ENCODE data around the gene MPL. TPM values are rescaled to one million over a fixed set of nuclear protein-coding genes. Genes with fewer than 3 reads are reported as not detected.

The MPL gene
- total and polyA plus RNA-seq, 2 of the 8 experiments (the other 6 are each of a cell fraction or from before 2014, with no cell fraction given) = 0.08 TPM; not detected in 1

DNA sequence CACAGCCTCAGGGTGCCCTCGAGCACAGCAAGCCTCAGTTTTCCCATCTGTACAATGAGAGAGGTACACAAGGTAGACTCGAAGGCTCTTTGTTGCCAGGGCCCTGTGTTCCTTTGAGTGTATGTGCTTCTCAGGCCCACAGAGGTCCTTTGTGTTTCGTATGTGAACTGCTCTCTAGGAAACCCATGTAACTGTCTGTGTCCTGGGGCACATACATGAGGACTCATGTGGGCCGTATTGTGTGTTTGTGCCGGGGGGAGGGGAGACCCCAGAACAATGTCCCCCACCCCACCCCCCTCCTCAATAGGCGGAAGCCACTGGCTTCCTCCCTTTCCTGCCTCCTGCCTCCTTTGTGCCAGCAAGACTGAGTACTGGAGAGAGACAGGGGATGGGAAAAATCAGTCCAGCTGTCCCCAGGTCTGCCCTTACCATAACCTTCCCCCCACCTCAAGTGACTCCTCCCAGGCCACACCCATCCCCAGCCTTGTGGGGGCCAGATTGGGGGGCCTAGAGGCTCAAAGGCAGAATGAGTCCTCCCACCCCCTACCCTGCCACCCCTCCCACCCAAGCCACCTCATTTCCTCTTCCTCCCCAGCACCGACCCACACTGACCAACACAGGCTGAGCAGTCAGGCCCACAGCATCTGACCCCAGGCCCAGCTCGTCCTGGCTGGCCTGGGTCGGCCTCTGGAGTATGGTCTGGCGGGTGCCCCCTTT lies 37.1 kb upstream of the MPL start, which contains the start of gene TIE1:
Gene TIE1 (plus strand): TSS at position 605 of the 717 bp plus-strand sequence. CDS start 90 bp downstream, at position 695.
- H3K4me3 ChIP-seq (ENCODE audit: extremely low read depth in 1 of 4, insufficient read depth in 2 of 4, low read depth in 3 of 4, low read length in 4 of 4) = no peak within 1 kb of the TSS
- POLR2A ChIA-PET (ENCODE audit: partially characterized antibody) = interaction anchor here (1.1 kb wide), 1 partner anchor 24 kb away, joined by 4 read pairs; no protein-coding TSS in a partner anchor
- DNase-seq (ENCODE audit: low read depth in 1 of 2, low spot score in 2 of 2) (no peak), FAIRE-seq (no peak)
- no peak within 1 kb of the TSS for H2BK120ac ChIP-seq (replicated peaks; ENCODE audit: low read depth, low read length)
- H2BK12ac ChIP-seq (ENCODE audit: low read depth, low read length) = peak within 1 kb of the TSS; percentile 71; the same call in 1 of the 2 replicates
- H2AFZ ChIP-seq (ENCODE audit: low read length) = no peak within 1 kb of the TSS
- H4K5ac ChIP-seq (ENCODE audit: insufficient read length, low read depth, low read length) = no peak within 1 kb of the TSS
- H3K79me2 ChIP-seq (ENCODE audit: control insufficient read depth in 1 of 2, insufficient read depth in 2 of 2, low read length in 2 of 2) = no peaks in the 10 kb centered on the region
- H3K56ac ChIP-seq (replicated peaks; ENCODE audit: insufficient read length, low read depth, low read length) = no peak within 1 kb of the TSS
- H3K4ac ChIP-seq (replicated peaks; ENCODE audit: insufficient read length, low read depth, low read length) = no peak within 1 kb of the TSS
- H3K27ac ChIP-seq (ENCODE audit: low read depth, low read length) = no peak within 1 kb of the TSS
- no peak within 1 kb of the TSS for H3K18ac ChIP-seq (ENCODE audit: extremely low read depth, low read length)
- peak within 1 kb of the TSS; percentile 62 for H2BK20ac ChIP-seq (ENCODE audit: low read length)
- H3K9me3 ChIP-seq (ENCODE audit: insufficient read depth in 2 of 2, low read depth in 1 of 2, low read length in 1 of 2) = no peaks in the 10 kb centered on the region
- CTCF ChIA-PET (ENCODE audit: partially characterized antibody) = interaction anchor here (1.3 kb wide), 1 partner anchor 15 kb away, joined by 3 read pairs; the partner anchor contains the start of gene C1orf210
- no peak within 1 kb of the TSS for H2BK15ac ChIP-seq (ENCODE audit: low read length)
- H3K4me2 ChIP-seq (ENCODE audit: insufficient read depth in 1 of 2, low read depth in 2 of 2, low read length in 2 of 2) = no peak within 1 kb of the TSS
- no peaks in the 10 kb centered on the region for H3K79me1 ChIP-seq (ENCODE audit: low read depth, low read length)
- no peaks in the 10 kb centered on the region; the same call in 1 of the 2 replicates for H3K23me2 ChIP-seq (ENCODE audit: low read depth, low read length)
- H4K8ac ChIP-seq (ENCODE audit: extremely low read depth, insufficient read depth, low read length) = peak within 1 kb of the TSS; percentile 40
- H3K4me1 ChIP-seq (replicated peaks in 1 of 4; ENCODE audit: control insufficient read depth in 3 of 4, insufficient read depth in 4 of 4, low read length in 3 of 4) = peaks cover 0 to 6% (median 2%) of the 10 kb centered on the region in 4 experiments; a peak in 4 of 7 replicates
- H2AK5ac ChIP-seq (ENCODE audit: low read depth, low read length) = no peak within 1 kb of the TSS
- TF ChIP-seq NANOG (IDR thresholded peaks at IDR 0.05; ENCODE audit: insufficient read depth, low read depth, low read length, poor library complexity, severe bottlenecking) (no peak), RFX5 (IDR thresholded peaks at IDR 0.05; ENCODE audit: borderline replicate concordance, low read depth, low read length) (no peak), BCL11A (IDR thresholded peaks at IDR 0.05; ENCODE audit: low read depth in 2 of 2, low read length in 2 of 2) (no peak), ZNF274 (IDR thresholded peaks at IDR 0.05; ENCODE audit: borderline replicate concordance, extremely low read depth, low read length) (no peak), KDM1A (IDR thresholded peaks at IDR 0.05; ENCODE audit: borderline replicate concordance, low read length) (0 out of 2 replicates have a peak, but pooled peaks have one; percentile 39), SP1 (IDR thresholded peaks at IDR 0.05; ENCODE audit: low read depth, low read length) (no peak), NRF1 (IDR thresholded peaks at IDR 0.05; ENCODE audit: low read depth, low read length) (no peak)
- TF ChIP-seq, protein P1, sequence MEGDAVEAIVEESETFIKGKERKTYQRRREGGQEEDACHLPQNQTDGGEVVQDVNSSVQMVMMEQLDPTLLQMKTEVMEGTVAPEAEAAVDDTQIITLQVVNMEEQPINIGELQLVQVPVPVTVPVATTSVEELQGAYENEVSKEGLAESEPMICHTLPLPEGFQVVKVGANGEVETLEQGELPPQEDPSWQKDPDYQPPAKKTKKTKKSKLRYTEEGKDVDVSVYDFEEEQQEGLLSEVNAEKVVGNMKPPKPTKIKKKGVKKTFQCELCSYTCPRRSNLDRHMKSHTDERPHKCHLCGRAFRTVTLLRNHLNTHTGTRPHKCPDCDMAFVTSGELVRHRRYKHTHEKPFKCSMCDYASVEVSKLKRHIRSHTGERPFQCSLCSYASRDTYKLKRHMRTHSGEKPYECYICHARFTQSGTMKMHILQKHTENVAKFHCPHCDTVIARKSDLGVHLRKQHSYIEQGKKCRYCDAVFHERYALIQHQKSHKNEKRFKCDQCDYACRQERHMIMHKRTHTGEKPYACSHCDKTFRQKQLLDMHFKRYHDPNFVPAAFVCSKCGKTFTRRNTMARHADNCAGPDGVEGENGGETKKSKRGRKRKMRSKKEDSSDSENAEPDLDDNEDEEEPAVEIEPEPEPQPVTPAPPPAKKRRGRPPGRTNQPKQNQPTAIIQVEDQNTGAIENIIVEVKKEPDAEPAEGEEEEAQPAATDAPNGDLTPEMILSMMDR (IDR thresholded peaks at IDR 0.05; ENCODE audit: control extremely low read depth in 1 of 3, insufficient read depth in 1 of 3, low read depth in 1 of 3, low read length in 3 of 3) = no peak
- no peaks in the 10 kb centered on the region for H4K20me1 ChIP-seq (replicated peaks in 1 of 2; ENCODE audit: control insufficient read depth in 1 of 2, insufficient read depth in 2 of 2, low read length in 2 of 2)
- no peak within 1 kb of the TSS for H3K9ac ChIP-seq (replicated peaks in 1 of 4; ENCODE audit: extremely low read depth in 1 of 4, low read depth in 3 of 4, low read length in 3 of 4)
- peak within 1 kb of the TSS; percentile 62 for H4K91ac ChIP-seq (replicated peaks; ENCODE audit: insufficient read length, low read length)
- no peak within 1 kb of the TSS for H2BK5ac ChIP-seq (ENCODE audit: low read depth, low read length)
- no peaks in the 10 kb centered on the region for H3K36me3 ChIP-seq (ENCODE audit: control insufficient read depth in 2 of 4, insufficient read depth in 4 of 4, low read length in 3 of 4)
- H3K23ac ChIP-seq (ENCODE audit: insufficient read length) = no peak within 1 kb of the TSS
- no peaks in the 10 kb centered on the region for H3K27me3 ChIP-seq (replicated peaks in 1 of 4; ENCODE audit: control insufficient read depth in 3 of 4, extremely low read depth in 1 of 4, insufficient read depth in 3 of 4, low read length in 3 of 4)
- WGBS, 2 experiments (ENCODE audit: extremely low coverage in 1 of 2, insufficient coverage in 1 of 2, insufficient read length in 1 of 2, insufficient replicate concordance in 2 of 2, low coverage in 1 of 2, low lambda C conversion rate in 2 of 2, missing lambda C conversion rate in 1 of 2) = 76% methylated on average over 9 of the region's 10 CpGs; no CpG with 5 or more reads in 1 of the 2 experiments
- H3K14ac ChIP-seq (ENCODE audit: insufficient read length) = no peak within 1 kb of the TSS
